HCT116 (cell line): ENCODE measurements around the gene TYW1B.
"Not testable (repeated sequence)": the region's sequence is repeated elsewhere in the genome, so short reads cannot be mapped to it uniquely, and the experiment has no call there.

ENCODE experiments used
- EZH2 ChIP-seq: fragments of 200-600 bp; sonication (generic); IDR thresholded peaks from 2 replicates; pipeline ENCODE4 v1.6.1; 2017; ENCODE audit warnings: antibody characterized with exemption, mixed run types
- MAX ChIP-seq: IDR thresholded peaks from 2 replicates; pipeline ENCODE4 v1.6.1; 2012
- TF ChIP-seq, protein P1 (sequence below), 3 experiments: fragments of 200-600 bp in 1 of 3; sonication (generic) in 1 of 3; IDR thresholded peaks in 2 of 3; conservative IDR thresholded peaks in 1 of 3; 2 replicates each; pipeline ENCODE4 v1.5.1; 2012 to 2017; ENCODE audit warnings: low read depth in 2 of 3, low read length in 2 of 3, antibody characterized with exemption in 1 of 3, borderline replicate concordance in 1 of 3, control low read depth in 1 of 3, mild to moderate bottlenecking in 1 of 3, mixed read lengths in 1 of 3, mixed run types in 1 of 3, moderate library complexity in 1 of 3; ENCODE audit not compliant: insufficient read depth in 1 of 3
- TF ChIP-seq, protein P2 (sequence below): IDR thresholded peaks from 2 replicates; pipeline ENCODE4 v1.6.1; 2012; ENCODE audit warnings: low read depth

- TF ChIP-seq, protein P1, sequence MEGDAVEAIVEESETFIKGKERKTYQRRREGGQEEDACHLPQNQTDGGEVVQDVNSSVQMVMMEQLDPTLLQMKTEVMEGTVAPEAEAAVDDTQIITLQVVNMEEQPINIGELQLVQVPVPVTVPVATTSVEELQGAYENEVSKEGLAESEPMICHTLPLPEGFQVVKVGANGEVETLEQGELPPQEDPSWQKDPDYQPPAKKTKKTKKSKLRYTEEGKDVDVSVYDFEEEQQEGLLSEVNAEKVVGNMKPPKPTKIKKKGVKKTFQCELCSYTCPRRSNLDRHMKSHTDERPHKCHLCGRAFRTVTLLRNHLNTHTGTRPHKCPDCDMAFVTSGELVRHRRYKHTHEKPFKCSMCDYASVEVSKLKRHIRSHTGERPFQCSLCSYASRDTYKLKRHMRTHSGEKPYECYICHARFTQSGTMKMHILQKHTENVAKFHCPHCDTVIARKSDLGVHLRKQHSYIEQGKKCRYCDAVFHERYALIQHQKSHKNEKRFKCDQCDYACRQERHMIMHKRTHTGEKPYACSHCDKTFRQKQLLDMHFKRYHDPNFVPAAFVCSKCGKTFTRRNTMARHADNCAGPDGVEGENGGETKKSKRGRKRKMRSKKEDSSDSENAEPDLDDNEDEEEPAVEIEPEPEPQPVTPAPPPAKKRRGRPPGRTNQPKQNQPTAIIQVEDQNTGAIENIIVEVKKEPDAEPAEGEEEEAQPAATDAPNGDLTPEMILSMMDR (IDR thresholded peaks at IDR 0.05 in 2 of 3, conservative IDR thresholded peaks at IDR 0.05 in 1 of 3; ENCODE audit: borderline replicate concordance in 1 of 3, insufficient read depth in 1 of 3, low read depth in 2 of 3, low read length in 2 of 3) = not testable (repeated sequence)
- not testable (repeated sequence) for TF ChIP-seq MAX, EZH2
- TF ChIP-seq, protein P2, sequence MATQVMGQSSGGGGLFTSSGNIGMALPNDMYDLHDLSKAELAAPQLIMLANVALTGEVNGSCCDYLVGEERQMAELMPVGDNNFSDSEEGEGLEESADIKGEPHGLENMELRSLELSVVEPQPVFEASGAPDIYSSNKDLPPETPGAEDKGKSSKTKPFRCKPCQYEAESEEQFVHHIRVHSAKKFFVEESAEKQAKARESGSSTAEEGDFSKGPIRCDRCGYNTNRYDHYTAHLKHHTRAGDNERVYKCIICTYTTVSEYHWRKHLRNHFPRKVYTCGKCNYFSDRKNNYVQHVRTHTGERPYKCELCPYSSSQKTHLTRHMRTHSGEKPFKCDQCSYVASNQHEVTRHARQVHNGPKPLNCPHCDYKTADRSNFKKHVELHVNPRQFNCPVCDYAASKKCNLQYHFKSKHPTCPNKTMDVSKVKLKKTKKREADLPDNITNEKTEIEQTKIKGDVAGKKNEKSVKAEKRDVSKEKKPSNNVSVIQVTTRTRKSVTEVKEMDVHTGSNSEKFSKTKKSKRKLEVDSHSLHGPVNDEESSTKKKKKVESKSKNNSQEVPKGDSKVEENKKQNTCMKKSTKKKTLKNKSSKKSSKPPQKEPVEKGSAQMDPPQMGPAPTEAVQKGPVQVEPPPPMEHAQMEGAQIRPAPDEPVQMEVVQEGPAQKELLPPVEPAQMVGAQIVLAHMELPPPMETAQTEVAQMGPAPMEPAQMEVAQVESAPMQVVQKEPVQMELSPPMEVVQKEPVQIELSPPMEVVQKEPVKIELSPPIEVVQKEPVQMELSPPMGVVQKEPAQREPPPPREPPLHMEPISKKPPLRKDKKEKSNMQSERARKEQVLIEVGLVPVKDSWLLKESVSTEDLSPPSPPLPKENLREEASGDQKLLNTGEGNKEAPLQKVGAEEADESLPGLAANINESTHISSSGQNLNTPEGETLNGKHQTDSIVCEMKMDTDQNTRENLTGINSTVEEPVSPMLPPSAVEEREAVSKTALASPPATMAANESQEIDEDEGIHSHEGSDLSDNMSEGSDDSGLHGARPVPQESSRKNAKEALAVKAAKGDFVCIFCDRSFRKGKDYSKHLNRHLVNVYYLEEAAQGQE = not testable (repeated sequence)
Measured at GRCh38 chr7:72801564-72801963, 26.4 kb downstream of the TYW1B start.
